Stimulated activated CD8-positive, alpha-beta memory T cell treated with anti-CD3 and anti-CD28 coated beads, Interleukin-4, amount 100 ng/mL, for 1 hour (primary cell): ENCODE results near the gene VEPH1.

Experiments
- DNase-seq, 2 donors: peaks; one replicate each; pipeline ENCODE4 v3.0.0-alpha.2; 2020; ENCODE audit warnings: low read depth in 2 of 2, low spot score in 1 of 2

The VEPH1 gene

DNA sequence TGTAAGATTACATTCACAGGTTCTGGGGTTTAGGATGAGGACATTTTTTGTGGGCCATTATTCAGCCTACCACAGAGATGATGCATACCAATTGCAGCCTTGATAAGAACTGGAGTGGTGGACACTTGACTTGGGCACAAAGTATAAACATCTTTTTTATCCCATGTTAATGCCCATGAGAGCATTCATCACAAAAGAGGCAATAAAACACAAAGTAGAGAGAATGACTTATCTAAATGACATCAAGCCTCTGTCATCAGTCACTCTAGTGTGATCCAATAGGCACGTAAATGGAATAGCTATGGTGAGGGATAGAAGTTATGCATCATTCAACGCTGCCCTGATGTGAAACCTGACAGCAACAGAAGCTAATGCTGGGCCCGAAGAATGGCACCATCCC, 25.8 kb downstream of the VEPH1 start:
- DNase-seq = no peak

DNA sequence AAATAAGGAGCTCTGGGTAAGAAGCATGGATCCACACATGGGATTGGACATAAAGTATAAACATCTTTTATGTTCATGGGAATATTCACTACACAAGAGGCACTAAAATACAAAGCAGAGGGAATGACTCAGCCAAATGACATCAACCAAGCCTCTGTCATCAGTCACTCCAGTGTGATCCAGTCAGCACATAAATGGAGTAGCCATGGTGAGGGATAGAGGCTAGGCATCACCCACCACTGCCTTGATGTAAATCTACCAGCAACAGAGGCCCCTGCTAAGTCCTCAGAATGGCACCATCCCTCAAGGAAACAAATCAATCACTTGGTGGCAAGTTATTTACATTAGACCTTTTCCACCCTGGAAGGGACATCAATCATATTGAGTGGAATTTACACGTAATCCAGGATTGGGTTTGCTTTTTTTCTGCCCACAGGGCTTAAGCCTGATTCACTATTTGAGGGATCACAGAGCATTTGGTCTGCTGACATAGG, 27.2 kb downstream of the VEPH1 start:
- no peak for DNase-seq

DNA sequence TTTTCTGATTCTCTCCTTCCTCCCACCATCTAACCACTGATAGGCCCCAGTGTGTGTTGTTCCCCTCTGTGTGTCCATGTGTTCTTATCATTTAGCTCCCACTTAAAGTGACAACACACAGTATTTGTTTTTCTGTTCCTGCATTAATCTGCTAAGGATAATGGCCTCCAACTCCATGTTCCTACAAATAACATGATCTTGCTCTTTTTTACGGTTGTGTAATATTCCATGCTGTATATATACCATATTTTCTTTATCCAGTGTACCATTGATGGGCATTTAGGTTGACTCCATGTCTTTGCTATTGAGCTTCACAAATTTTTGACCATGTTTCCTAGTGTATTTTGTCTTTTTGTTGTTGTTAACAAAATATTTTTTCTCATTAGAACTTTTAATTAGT, 30.6 kb downstream of the VEPH1 start:
- DNase-seq = no peak

DNA sequence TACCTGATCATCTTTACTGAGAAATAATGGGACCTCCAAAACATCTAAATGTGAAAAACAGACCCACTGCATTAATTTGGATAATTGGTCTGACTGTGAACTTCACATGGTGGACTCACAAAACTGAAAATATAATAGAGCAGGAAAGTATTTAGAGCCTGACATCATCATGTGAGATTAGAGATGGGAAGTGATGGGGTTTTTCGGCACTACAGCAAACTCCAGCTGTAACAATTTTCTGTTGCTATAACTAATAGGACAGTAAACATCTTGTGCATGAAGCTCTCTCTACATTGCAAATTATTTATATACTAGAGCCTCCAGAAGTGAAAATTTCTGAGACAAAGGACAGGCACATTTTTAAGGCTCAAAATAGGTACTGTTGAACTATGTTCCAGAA, 32.2 kb downstream of the VEPH1 start:
- DNase-seq = no peak

DNA sequence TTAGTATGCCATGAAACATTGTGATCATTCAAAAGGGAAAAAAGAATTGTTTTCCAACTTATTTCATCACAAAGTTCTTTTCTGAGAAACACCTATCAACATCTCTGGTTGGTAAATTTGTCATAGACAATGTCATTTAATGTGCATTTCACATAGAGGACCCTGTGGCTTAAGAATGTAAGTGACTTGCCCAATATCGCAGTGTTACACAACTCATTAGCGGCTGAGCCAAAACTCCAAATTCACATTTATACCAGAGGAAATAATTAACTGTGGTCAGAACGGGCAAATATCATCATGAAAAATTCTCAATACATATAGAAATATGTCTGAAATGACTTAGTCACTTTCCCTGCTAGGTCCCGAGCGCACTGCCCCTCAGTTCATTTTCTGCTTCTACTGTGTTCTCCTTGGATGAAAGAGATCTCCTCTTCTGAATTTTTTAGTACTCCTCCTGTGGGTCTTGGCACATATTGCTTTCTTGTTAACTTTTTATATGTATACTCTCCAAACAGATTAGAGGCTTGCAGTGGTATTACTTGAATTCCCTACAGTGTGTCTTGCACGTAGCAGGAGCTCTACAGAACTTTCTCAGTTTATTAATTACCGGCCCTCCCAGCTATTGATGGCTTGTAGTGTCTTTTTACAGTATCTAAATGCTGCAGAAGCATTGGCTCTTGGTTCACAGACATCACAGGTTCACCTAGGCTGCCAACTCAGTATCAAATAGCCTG, 33.5 kb downstream of the VEPH1 start:
- DNase-seq = no peak

DNA sequence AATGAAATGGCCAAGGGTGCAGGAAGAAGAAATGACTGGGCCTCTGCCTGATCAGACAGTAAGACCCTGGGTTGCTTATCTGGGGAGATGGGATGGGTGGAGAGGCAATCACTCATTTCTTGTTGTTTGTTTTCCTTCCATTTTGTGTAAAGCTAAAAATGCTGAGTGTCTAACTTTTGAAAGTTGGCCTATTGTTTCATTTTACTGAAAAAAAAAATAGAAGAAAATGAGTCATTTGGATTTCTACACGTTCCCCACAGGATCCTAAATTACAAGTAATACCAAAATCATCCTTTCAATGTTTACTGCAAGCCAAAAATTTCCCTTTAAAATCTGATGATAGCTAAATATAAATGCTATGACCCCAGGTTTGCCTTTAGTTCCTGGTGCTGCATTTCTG, 36.0 kb downstream of the VEPH1 start:
- no peak for DNase-seq

DNA sequence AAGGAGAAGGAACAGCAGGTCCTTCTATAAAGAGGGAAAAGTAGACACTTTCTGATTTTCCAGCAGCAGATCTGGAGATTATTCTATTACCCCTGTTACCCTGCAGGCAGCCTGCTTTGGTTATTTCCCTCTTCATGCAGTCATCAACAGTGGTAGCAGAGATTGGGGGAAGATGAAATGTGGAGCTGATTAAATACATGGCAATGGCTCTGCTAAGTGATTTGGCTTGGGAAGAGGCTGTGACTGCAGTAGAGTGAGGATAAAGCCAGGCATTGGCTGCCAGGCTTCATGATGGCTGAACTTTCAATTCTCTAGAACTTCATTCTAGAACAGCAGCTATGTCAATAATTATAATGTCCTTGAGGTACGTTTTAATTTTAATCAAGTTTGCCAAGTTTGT, 37.5 kb downstream of the VEPH1 start:
- no peak for DNase-seq

DNA sequence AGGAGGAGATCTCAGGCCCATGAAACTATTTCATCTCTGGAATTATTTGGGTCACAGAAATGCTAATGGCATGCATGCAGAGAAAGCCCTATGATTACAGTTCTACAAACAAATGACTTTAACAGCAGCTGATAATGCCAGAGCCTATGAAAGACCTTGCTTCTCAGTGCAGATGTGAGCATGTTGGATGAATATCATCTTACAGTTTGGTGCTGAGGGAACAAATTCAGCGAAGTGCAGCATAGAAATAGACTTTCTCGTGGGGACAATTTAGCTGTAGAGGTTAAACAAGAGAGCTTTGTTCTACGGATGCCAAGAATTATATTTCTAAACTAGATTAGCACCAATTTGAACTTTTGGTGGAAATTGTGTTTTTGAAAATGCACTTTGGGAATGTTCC, 38.9 kb downstream of the VEPH1 start:
- DNase-seq = no peak

DNA sequence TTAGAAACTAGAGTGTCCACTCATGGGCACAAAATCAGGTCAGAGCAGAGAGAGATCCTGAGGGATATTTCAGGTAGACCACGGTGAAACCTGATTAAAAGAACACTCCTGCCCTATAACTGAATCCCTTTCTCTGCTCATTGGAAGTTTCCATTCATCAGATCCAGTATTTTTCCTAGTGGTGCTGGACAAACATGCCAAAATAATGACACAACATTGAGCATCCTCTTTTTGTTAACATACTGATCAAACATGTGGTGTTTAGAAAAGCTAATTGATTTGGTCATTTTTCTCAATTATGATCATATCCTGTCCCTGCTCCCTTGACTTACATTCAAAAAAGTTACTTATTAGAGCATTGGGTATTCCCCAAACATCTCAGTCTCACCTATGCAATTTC, 39.4 kb downstream of the VEPH1 start:
- no peak for DNase-seq

DNA sequence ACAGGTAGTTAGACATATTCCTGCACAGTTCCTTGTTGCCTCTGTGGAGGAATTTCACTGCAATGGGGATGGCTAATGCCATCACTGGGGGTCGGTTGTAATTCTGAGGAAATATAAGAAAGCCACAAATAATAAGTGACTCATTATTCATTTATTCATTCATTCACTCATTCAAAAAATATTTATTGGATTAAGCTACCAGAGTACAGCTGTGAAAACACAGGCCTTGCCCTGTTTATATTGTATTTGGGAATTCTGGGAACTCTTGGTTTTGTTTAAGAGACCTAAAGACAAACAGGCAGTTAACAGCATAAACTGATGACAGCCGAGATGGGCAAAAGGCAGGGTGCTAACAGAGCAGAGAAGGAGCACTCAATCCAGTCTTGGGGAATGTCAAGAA, 43.0 kb downstream of the VEPH1 start:
- DNase-seq = no peak

DNA sequence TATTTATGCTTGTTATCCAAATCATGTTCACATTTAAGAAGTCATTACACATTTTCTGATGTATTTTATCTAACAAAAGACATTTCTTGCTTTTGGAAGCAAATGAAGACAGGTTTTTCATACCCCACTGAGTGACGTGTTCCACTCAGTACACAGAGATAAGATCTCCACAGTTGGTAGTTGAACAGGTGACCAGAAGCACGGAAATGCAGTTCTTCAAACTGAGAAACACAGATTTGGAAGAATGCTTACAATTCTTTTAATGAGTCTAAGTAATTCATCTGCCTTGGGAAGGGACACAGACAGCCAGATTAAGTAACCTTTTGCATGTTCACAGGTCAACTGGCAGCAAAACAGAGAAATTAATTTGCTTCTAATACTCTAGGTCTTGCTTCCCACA, 43.5 kb downstream of the VEPH1 start:
- no peak for DNase-seq

DNA sequence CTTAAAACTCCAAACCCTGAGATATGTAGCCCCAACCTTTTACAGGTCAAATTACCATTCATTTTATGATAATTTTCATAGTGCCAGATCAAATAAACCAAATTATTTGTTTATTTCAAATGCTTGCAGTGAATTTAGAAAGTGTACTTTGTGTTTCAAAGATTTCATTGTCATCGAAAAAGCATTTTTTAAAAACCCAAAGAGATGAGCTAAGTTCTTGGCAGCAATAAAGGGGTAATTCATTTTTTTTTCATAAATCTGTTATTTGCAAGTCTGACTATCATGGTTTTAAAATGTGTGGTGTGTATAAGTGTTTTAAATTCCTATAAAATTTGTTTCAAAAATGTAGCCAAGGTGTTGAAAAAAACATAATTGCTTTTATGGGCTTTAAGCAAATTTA, 49.4 kb downstream of the VEPH1 start:
- DNase-seq = no peak

DNA sequence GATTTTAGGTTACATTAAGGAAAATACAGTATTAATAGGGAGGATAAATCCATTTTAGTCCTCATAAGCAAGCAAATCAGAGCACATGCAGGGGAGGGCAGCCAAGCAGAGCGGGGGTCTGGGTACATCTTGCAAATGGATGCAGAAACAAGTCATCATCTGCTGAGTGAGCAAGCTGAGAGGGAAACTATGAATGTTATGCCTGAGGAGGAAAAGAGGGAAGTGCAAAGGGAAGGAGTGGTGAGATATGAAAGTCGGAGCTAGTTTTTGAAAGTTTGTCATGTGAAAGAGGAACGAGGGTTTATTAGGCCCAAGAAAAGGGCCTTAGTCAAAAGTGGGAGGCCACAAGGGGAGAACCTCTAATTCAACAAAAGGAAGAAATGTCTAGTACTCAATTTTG, 51.1 kb downstream of the VEPH1 start:
- DNase-seq = no peak

DNA sequence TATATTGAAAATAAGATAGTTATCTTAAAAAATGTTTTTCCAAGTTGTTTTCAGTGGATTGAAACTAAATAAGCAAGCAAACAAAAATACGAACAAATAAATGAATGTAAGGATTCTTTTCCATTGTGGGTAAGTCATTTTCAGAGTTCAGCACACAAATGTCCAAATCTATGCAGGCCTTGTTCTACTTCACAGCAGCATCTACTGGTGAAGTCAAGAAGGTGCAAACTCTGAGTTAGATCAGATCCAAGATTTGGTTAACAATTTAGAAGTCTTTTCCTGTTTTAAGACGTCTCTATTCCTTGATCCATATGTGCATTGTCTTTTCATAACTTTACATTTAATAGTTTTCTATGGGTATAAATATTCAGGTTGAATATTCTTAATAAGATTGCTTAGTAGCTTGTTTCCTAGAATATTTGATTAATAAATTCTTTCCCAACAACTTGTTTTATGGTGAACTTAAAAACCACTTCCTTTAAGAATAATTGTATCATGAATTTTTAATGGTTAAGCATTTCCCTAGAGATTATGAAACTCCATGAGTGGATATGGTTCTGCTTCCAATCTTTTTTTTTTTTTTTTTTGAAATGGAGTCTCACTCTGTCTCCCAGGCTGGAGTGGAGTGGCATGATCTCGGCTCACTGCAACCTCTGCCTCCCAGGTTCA, 56.1 kb downstream of the VEPH1 start:
- DNase-seq = no peak

DNA sequence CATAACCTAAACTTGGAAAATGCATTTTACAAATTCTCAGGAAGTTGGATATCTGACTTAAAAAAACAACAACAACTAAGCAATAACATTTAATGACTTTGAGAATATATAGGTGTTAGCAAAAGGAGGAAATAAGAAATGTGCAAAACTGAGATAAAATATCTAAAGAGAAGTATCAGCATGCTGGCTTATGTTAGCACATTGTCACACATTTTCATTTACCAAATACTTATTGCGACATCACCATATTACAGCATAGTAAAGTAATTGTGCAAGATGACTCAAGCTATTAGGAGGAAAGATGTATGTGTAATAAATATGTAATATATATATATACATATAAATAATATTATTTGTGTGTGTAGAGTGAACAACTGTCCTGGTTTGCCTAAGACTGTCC, 57.4 kb downstream of the VEPH1 start:
- no peak for DNase-seq

DNA sequence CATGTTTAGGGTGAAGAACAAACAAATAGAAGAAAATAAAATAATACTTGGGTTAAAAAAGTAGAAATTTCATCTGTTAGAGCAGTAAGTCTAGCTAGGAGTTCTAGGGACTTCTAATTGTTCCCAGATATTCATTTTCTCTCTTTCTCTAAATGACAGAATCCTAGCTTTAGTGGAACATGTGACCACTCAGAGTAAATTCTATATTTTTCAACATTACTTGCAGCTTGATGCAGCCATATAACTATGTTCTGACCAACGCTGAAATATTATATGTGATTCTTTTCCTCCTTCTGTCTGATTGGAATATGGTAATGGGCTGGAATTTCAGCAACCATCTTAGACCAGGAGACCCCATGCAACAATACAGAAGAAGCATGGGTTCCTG, 58.4 kb downstream of the VEPH1 start:
- no peak for DNase-seq

DNA sequence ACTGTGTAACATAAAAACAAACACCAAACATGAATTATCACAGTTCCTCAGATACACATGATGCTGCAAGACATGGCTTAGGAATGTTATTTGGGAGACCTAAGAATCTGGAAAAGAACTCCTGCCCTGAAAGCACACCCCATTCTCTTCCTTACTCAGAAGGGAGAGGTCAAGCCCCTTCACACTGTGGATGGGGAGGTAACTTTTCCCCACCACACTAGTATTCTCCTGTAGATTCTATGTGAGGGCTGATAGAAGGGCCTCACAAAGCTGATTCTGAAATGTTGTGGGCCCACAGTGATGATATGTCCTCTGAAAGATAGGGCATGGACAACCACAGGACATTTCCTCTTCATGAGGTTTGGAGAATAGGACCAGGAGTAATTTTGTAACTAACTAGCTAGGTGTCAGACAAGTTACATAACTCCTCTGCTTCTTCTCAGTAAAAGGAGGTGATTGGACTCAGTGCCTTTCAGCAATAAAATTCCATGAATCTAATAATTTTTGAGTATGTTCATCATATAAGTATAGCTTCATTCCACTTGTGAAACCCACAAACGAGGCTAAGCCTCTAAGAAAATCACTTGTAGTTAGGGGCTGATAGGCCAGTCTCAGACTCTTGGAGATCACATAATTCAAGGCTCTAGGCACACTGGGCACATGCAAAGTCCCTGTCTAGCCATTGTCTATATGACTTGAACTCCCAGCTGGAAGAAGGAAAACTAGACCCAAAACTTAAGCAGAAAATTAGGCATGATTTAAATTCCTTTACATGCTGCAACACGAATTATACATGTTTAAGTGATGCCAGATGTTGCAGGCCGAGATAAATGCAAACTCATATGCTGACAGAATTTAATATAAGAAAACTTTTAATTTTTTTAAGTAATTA, 59.1 kb downstream of the VEPH1 start:
- no peak for DNase-seq

DNA sequence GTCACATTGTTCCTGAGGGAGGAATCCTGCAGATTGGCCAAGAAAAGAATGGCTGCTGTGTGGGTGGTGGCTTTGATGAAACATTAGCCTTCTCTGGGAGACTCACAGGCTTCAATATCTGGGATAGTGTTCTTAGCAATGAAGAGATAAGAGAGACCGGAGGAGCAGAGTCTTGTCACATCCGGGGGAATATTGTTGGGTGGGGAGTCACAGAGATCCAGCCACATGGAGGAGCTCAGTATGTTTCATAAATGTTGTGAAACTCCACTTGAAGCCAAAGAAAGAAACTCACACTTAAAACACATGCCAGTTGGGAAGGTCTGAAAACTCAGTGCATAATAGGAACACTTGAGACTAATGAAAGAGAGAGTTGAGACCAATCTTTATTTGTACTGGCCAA, 60.5 kb downstream of the VEPH1 start:
- no peak for DNase-seq

DNA sequence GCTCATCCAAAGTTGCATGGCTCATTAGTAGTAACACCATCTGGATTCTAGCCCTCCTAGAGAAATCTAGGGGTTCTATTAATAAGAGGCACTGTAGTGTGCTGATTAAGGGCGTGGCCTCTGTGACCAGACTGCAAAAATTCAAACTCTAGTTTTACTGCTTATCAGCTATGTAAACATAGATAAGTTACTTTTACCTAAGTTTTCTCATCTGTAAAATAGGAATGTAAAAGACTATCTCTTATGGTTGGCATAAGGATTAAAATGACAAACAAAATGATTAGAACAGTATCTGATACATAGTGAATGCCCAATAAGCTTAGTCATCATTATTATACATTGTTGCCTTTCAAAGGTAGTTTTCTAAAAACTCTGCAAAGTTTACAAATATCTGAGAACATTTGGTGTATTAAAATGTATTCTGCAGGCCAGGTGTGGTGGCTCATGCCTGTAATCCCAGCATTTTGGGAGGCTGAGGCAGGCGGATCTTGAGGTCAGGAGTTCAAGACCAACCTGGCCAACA, 62.1 kb downstream of the VEPH1 start:
- no peak for DNase-seq

DNA sequence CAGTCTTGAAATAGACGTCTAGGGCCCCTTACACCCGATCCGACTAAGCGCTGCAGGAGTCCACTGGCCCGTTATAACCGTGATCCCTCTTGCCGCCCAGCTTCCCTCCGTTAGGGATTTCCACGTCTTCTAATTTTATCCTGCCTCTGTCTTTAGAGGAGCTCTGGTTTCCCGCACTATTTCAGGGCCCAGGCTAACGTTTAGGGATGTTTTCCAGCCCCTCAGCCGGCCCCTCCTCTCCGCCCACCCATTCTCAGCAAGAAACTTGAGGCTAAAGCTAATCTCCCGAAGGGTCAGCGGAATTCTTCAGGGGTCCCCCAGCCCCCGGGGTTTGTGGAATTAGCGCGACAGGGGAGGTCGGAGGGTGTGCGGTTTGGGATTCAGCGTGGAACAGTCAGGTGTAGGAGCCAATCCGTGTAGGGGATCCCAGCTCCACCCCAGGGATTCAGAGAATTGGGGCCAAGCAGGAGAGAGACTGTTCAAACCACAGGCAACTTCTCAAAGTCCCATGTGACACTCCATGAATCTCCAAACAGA, 65.0 kb downstream of the VEPH1 start:
- DNase-seq = no peak

DNA sequence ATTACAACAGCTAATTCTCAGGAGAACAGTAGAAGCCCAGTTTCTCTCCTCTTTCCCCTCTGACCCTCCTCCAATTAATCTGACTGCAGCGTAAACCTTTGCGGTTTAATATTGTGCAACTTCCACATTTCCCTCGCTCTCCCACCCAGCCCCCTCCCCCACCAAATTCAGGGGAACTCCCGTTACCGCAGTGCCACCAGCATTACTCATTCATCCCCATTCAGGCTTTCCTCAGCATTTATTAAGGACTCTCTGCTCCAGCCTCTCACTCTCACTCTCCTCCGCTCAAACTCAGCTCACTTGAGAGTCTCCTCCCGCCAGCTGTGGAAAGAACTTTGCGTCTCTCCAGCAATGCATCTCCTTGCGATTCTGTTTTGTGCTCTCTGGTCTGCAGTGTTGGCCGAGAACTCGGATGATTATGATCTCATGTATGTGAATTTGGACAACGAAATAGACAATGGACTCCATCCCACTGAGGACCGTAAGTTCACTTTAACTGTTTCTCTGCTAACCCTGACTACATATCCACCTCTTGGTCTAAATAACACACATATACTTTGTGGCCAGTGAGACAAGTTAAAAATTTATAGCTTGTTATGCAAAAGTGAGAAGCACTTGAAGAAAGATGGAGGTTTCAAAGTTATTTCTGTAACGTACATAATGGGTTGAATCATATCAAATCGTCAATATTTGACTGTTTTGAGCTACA, 66.5 kb downstream of the VEPH1 start, which contains the start of gene PTX3:
Gene PTX3, plus strand, starts transcription at position 268 of the 709 bp plus-strand sequence. Its CDS starts 84 bp downstream, at position 352.
- DNase-seq = no peak
